Natural killer cell (primary cell): ENCODE data around the gene SP4. TPM values are rescaled to one million over a fixed set of nuclear protein-coding genes. Genes with fewer than 3 reads are reported as not detected.

Experiments
- ATAC-seq, 3 donors: fragments of 150-1000 bp in 2 of 3; fragments of 200-7000 bp in 1 of 3; cut with Tn5 transposase; 1 replicate in 1 of 3; 2 replicates in 2 of 3; pipeline ENCODE4 v1.10.0; 2021; ENCODE audit warnings: mild to moderate bottlenecking in 2 of 3, moderate library complexity in 2 of 3
- DNase-seq, 2 donors: peaks; one replicate each; pipeline versions ENCODE4 v3.0.0 to v3.0.0-alpha.2; 2013 to 2021; ENCODE audit warnings: mixed read lengths in 1 of 2
- H3K27ac ChIP-seq: one replicate; pipeline ENCODE4 v1.5.1; 2013; ENCODE audit warnings: mild to moderate bottlenecking, low read length
- H3K27me3 ChIP-seq: one replicate; pipeline ENCODE4 v1.6.1; 2013; ENCODE audit warnings: low read length; ENCODE audit not compliant: control insufficient read depth, insufficient read depth
- H3K36me3 ChIP-seq: one replicate; pipeline ENCODE4 v1.6.1; 2013; ENCODE audit warnings: low read length; ENCODE audit not compliant: control insufficient read depth, insufficient read depth
- H3K4me1 ChIP-seq: one replicate; pipeline ENCODE4 v1.6.1; 2013; ENCODE audit warnings: low read length; ENCODE audit not compliant: control insufficient read depth, insufficient read depth
- H3K4me3 ChIP-seq: one replicate; pipeline ENCODE4 v1.5.1; 2013; ENCODE audit warnings: low read length
- H3K9me3 ChIP-seq: one replicate; pipeline ENCODE4 v1.6.1; 2013; ENCODE audit warnings: low read length; ENCODE audit not compliant: control insufficient read depth, insufficient read depth
- H3K27ac Mint-ChIP-seq, 2 donors: one replicate each; pipeline ENCODE4 v1.8.0; 2022; ENCODE audit warnings: mild to moderate bottlenecking in 2 of 2, mixed read lengths in 2 of 2, moderate library complexity in 1 of 2
- H3K27me3 Mint-ChIP-seq, 2 donors: one replicate each; pipeline ENCODE4 v1.8.0; 2022; ENCODE audit warnings: low read depth in 2 of 2, mixed read lengths in 2 of 2
- H3K36me3 Mint-ChIP-seq: one replicate; pipeline ENCODE4 v1.8.0; 2022; ENCODE audit warnings: mixed read lengths
- H3K4me1 Mint-ChIP-seq, 2 donors: one replicate each; pipeline ENCODE4 v1.8.0; 2022; ENCODE audit warnings: mixed read lengths in 2 of 2
- H3K4me3 Mint-ChIP-seq: one replicate; pipeline ENCODE4 v1.8.0; 2022; ENCODE audit warnings: mild to moderate bottlenecking, moderate library complexity, mixed read lengths
- H3K9me3 Mint-ChIP-seq, 2 donors: one replicate each; pipeline ENCODE4 v1.8.0; 2022; ENCODE audit warnings: mixed read lengths in 2 of 2
- whole genome bisulfite sequencing: methylation state at CpG from one replicate; pipeline ENCODE4 v1.1.7; 2013; ENCODE audit warnings: missing lambda C conversion rate; ENCODE audit not compliant: insufficient coverage; 5-methylcytosine and 5-hydroxymethylcytosine counted together
- intact Hi-C: fragments of 100-400 bp; cut with micrococcal nuclease; formaldehyde crosslinking; loops from one replicate; pipeline ENCODE4 v1.14.2; 2022
- total RNA-seq, 4 donors: library from RNA; stranded (reverse); fragments of 120-200 nt in 1 of 4; gene quantifications; one replicate each; pipeline versions ENCODE4 v1.2.3 to v1.2.4, GENCODE V29; 2013 to 2022
- TF ChIP-seq, protein P1 (sequence below): fragments of 200-600 bp; IDR thresholded peaks from one replicate; pipeline ENCODE4 v1.8.0; 2022; ENCODE audit warnings: antibody characterized with exemption

SP4 gene
- total RNA-seq, 3 donors from 2014 or later (not counting 1 experiment from before 2014, with no cell fraction given) = 38.8 to 49.6 (median 44.5) TPM

DNA sequence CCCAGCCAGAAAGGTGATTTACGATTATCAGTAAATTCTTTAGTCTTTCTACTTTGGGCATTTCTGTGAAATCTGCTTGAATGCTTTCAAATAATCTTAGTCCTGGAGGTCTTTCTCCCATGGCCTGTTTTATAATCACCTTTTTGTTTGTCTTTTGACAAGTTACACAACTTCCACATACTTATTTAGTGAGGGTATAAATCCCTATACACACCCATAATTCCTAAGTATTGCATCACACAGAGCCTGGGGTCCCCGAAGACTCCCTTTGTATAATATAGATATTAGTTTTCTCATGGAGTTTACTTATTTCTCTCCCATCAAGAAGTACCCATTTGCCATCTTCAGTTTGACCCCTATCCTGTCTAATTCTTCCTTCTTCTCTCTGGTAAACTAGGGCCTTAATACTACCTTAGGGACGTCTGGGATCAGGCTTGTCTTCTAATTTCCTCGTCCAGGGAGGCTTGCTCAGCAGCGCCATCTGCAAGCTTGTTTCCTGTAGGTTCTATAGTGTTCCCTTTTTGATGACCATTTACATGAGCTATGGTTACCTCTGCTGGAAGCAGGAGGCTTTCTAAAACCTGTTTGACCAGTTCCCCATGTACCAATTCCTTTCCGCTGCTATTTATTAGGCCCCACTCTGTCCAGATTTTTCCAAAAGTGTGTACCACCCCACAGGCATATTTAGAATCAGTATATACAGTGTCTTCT, 123.1 kb downstream of the SP4 start:
- DNase-seq = no peak
- Histone ChIP-seq H3K4me3 (no peak overlapping the region), H3K4me1 (no peaks in the 10 kb centered on the region), H3K9me3 (no peaks in the 10 kb centered on the region), H3K36me3 (no peaks in the 10 kb centered on the region), H3K27ac (no peak overlapping the region), H3K27me3 (no peaks in the 10 kb centered on the region)
- Mint-ChIP-seq H3K4me3 (no peak overlapping the region), H3K27ac (no peak overlapping the region), H3K9me3 (no peaks in the 10 kb centered on the region), H3K4me1 (no peaks in the 10 kb centered on the region), H3K36me3 (no peaks in the 10 kb centered on the region), H3K27me3 (peaks cover 14 to 17% of the 10 kb centered on the region in 2 donors)
- TF ChIP-seq, protein P1, sequence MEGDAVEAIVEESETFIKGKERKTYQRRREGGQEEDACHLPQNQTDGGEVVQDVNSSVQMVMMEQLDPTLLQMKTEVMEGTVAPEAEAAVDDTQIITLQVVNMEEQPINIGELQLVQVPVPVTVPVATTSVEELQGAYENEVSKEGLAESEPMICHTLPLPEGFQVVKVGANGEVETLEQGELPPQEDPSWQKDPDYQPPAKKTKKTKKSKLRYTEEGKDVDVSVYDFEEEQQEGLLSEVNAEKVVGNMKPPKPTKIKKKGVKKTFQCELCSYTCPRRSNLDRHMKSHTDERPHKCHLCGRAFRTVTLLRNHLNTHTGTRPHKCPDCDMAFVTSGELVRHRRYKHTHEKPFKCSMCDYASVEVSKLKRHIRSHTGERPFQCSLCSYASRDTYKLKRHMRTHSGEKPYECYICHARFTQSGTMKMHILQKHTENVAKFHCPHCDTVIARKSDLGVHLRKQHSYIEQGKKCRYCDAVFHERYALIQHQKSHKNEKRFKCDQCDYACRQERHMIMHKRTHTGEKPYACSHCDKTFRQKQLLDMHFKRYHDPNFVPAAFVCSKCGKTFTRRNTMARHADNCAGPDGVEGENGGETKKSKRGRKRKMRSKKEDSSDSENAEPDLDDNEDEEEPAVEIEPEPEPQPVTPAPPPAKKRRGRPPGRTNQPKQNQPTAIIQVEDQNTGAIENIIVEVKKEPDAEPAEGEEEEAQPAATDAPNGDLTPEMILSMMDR = no peak
- 87% methylated on average over 5 of the region's 6 CpGs for WGBS
- intact Hi-C loops = no loop called here
- no peak for ATAC-seq

DNA sequence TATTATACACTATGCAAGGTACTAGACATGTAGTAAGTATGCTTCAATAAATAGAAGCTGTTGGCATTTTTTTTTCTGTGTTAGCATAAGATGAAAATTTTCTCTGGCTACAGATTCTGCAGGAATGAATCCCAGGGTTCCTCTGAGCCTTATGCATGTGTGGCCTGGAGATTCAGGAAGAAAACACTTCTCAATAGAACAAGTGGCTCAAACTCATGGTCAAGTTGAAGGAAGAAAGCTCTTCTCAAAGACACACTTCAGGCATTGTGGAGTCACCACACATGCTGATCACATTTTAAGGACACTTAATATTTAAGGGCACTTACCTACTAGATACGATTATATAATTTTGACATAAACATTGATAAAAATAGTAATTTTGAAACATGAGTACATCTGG, 134.5 kb downstream of the SP4 start:
- no peak for DNase-seq
- H3K9me3 Mint-ChIP-seq = no peaks in the 10 kb centered on the region
- H3K27me3 ChIP-seq = no peaks in the 10 kb centered on the region
- no peaks in the 10 kb centered on the region for H3K9me3 ChIP-seq
- no peak overlapping the region for H3K4me3 Mint-ChIP-seq
- no CpG with 5 or more reads among the region's 1 CpG for WGBS
- TF ChIP-seq, protein P1 = no peak
- peaks cover 0 to 5% of the 10 kb centered on the region in 2 donors for H3K27me3 Mint-ChIP-seq
- no peak overlapping the region for H3K27ac Mint-ChIP-seq
- no peak for ATAC-seq
- H3K4me3 ChIP-seq = no peak overlapping the region
- no peaks in the 10 kb centered on the region for H3K4me1 Mint-ChIP-seq
- H3K36me3 Mint-ChIP-seq = no peaks in the 10 kb centered on the region
- H3K36me3 ChIP-seq = no peaks in the 10 kb centered on the region
- no peaks in the 10 kb centered on the region for H3K4me1 ChIP-seq
- intact Hi-C loops = no loop called here
- no peak overlapping the region for H3K27ac ChIP-seq

Other genes starting within 250 kb of the SP4 start
- under 1 TPM; 0.09 to 0.48 (median 0.39) TPM for gene DNAH11, start 115.0 kb downstream of the SP4 start, total RNA-seq